ENCODE data around the gene SRGAP3. TPM values are rescaled to one million over a fixed set of nuclear protein-coding genes. Genes with fewer than 3 reads are reported as not detected.

Gene SRGAP3
- total RNA-seq, 8 experiments from 2014 or later = 24.3 to 77.7 (median 51.0) TPM

- WGBS, 10 experiments = 0 to 95% (median 2%) methylated on average over 1 to 12 of the region's 17 CpGs; no CpG with 5 or more reads in 1 of the 10 experiments
- in situ Hi-C loops (cut with MboI; ENCODE audit: low pct_unique_long_range_greater_than_20kb in 2 of 9, low sequenced_read_pairs in 9 of 9, unreplicated experiment in 9 of 9) = no loop called here
- peak in 5 of 8 experiments; percentile 78 to 89 (median 85) for ATAC-seq (replicated peaks in 6 of 8)
- peaks cover 69 to 71% of the 10 kb centered on the region in 2 donors for H3K4me1 ChIP-seq (replicated peaks in 1 of 2)
- peak overlapping the region; percentile 87 to 88 for H3K27ac ChIP-seq
- peak overlapping the region; percentile 4 to 17 (median 6) for H3K4me3 ChIP-seq
Measured at GRCh38 chr3:9204253-9204992, 45.0 kb downstream of the SRGAP3 start.

- Histone ChIP-seq H3K4me1 (replicated peaks in 1 of 2) (peaks cover 72 to 76% of the 10 kb centered on the region in 2 donors), H3K4me3 (no peak overlapping the region), H3K27ac (peak overlapping the region in 1 of 2 donors; percentile 87)
- ATAC-seq (replicated peaks in 6 of 8) = no peak
- WGBS, 10 experiments = 20 to 100% (median 82%) methylated on average over 1 to 2 of the region's 2 CpGs; no CpG with 5 or more reads in 2 of the 10 experiments
- in situ Hi-C loops (cut with MboI; ENCODE audit: low pct_unique_long_range_greater_than_20kb in 2 of 9, low sequenced_read_pairs in 9 of 9, unreplicated experiment in 9 of 9) = no loop called here
Measured at GRCh38 chr3:9203317-9203716, 46.1 kb downstream of the SRGAP3 start.

- WGBS, 10 experiments = 100% methylated on average over 1 of the region's 4 CpGs; no CpG with 5 or more reads in 9 of the 10 experiments
- Histone ChIP-seq H3K4me3 (no peak overlapping the region), H3K4me1 (replicated peaks in 1 of 2) (peaks cover 76 to 77% of the 10 kb centered on the region in 2 donors), H3K27ac (peak overlapping the region; percentile 54 to 73)
- peak in 1 of 8 experiments; percentile 22 for ATAC-seq (replicated peaks in 6 of 8)
- in situ Hi-C loops (cut with MboI; ENCODE audit: low pct_unique_long_range_greater_than_20kb in 2 of 9, low sequenced_read_pairs in 9 of 9, unreplicated experiment in 9 of 9) = no loop called here
Measured at GRCh38 chr3:9202546-9202945, 46.9 kb downstream of the SRGAP3 start.

- H3K27ac ChIP-seq = peak overlapping the region; percentile 54 to 73
- WGBS, 10 experiments = 0 to 100% (median 34%) methylated on average over 2 to 4 of the region's 6 CpGs; no CpG with 5 or more reads in 3 of the 10 experiments
- peak in 3 of 8 experiments; percentile 2 to 3 (median 3) for ATAC-seq (replicated peaks in 6 of 8)
- no peak overlapping the region for H3K4me3 ChIP-seq
- in situ Hi-C loops (cut with MboI; ENCODE audit: low pct_unique_long_range_greater_than_20kb in 2 of 9, low sequenced_read_pairs in 9 of 9, unreplicated experiment in 9 of 9) = no loop called here
- H3K4me1 ChIP-seq (replicated peaks in 1 of 2) = peaks cover 80% of the 10 kb centered on the region in 2 donors
Measured at GRCh38 chr3:9201955-9202354, 47.5 kb downstream of the SRGAP3 start.

- peak in 7 of 8 experiments; percentile 15 to 92 (median 52) for ATAC-seq (replicated peaks in 6 of 8)
- in situ Hi-C loops (cut with MboI; ENCODE audit: low pct_unique_long_range_greater_than_20kb in 2 of 9, low sequenced_read_pairs in 9 of 9, unreplicated experiment in 9 of 9) = no loop called here
- no peak overlapping the region for H3K4me3 ChIP-seq
- WGBS, 10 experiments = 0 to 92% (median 21%) methylated on average over 1 to 2 of the region's 5 CpGs; no CpG with 5 or more reads in 4 of the 10 experiments
- peak overlapping the region in 1 of 2 donors; percentile 63 for H3K27ac ChIP-seq
- peaks cover 84 to 86% of the 10 kb centered on the region in 2 donors for H3K4me1 ChIP-seq (replicated peaks in 1 of 2)
Measured at GRCh38 chr3:9201266-9201665, 48.2 kb downstream of the SRGAP3 start.

- WGBS, 10 experiments = 17 to 66% (median 35%) methylated on average over 2 to 3 of the region's 3 CpGs
- H3K4me3 ChIP-seq = no peak overlapping the region
- H3K27ac ChIP-seq = no peak overlapping the region
- peaks cover 82 to 84% of the 10 kb centered on the region in 2 donors for H3K4me1 ChIP-seq (replicated peaks in 1 of 2)
- in situ Hi-C loops (cut with MboI; ENCODE audit: low pct_unique_long_range_greater_than_20kb in 2 of 9, low sequenced_read_pairs in 9 of 9, unreplicated experiment in 9 of 9) = no loop called here
- no peak for ATAC-seq (replicated peaks in 6 of 8)
Measured at GRCh38 chr3:9199775-9200174, 49.7 kb downstream of the SRGAP3 start.

GRCh38 chr3:9198899-9199335 is 50.5 kb downstream of the SRGAP3 start:
- H3K4me3 ChIP-seq = no peak overlapping the region
- H3K27ac ChIP-seq = peak overlapping the region; percentile 28 to 35
- in situ Hi-C loops (cut with MboI; ENCODE audit: low pct_unique_long_range_greater_than_20kb in 2 of 9, low sequenced_read_pairs in 9 of 9, unreplicated experiment in 9 of 9) = no loop called here
- ATAC-seq (replicated peaks in 6 of 8) = peak in 7 of 8 experiments; percentile 11 to 80 (median 22)
- 0 to 66% (median 38%) methylated on average over 1 to 8 of the region's 10 CpGs; no CpG with 5 or more reads in 1 of the 10 experiments for WGBS, 10 experiments
- H3K4me1 ChIP-seq (replicated peaks in 1 of 2) = peaks cover 75% of the 10 kb centered on the region in 2 donors

GRCh38 chr3:9198261-9198660 is 51.2 kb downstream of the SRGAP3 start:
- in situ Hi-C loops (cut with MboI; ENCODE audit: low pct_unique_long_range_greater_than_20kb in 2 of 9, low sequenced_read_pairs in 9 of 9, unreplicated experiment in 9 of 9) = no loop called here
- no peak for ATAC-seq (replicated peaks in 6 of 8)
- 38 to 90% (median 75%) methylated on average over 1 to 3 of the region's 3 CpGs; no CpG with 5 or more reads in 2 of the 10 experiments for WGBS, 10 experiments
- no peak overlapping the region for H3K4me3 ChIP-seq
- H3K4me1 ChIP-seq (replicated peaks in 1 of 2) = peaks cover 73 to 75% of the 10 kb centered on the region in 2 donors
- peak overlapping the region in 1 of 2 donors; percentile 16 for H3K27ac ChIP-seq

- Histone ChIP-seq H3K4me1 (replicated peaks in 1 of 2) (peaks cover 66 to 68% of the 10 kb centered on the region in 2 donors), H3K27ac (peak overlapping the region in 1 of 2 donors; percentile 3), H3K4me3 (no peak overlapping the region)
- ATAC-seq (replicated peaks in 6 of 8) = peak in 5 of 8 experiments; percentile 40 to 90 (median 85)
- in situ Hi-C loops (cut with MboI; ENCODE audit: low pct_unique_long_range_greater_than_20kb in 2 of 9, low sequenced_read_pairs in 9 of 9, unreplicated experiment in 9 of 9) = no loop called here
- WGBS, 10 experiments = 0 to 92% (median 15%) methylated on average over 1 to 6 of the region's 7 CpGs; no CpG with 5 or more reads in 1 of the 10 experiments
Measured at GRCh38 chr3:9196020-9196419, 53.4 kb downstream of the SRGAP3 start.

- H3K27ac ChIP-seq = peak overlapping the region in 1 of 2 donors; percentile 3
- no peak overlapping the region for H3K4me3 ChIP-seq
- ATAC-seq (replicated peaks in 6 of 8) = no peak
- WGBS, 10 experiments = 38 to 89% (median 86%) methylated on average over 1 to 3 of the region's 3 CpGs; no CpG with 5 or more reads in 6 of the 10 experiments
- in situ Hi-C loops (cut with MboI; ENCODE audit: low pct_unique_long_range_greater_than_20kb in 2 of 9, low sequenced_read_pairs in 9 of 9, unreplicated experiment in 9 of 9) = no loop called here
- H3K4me1 ChIP-seq (replicated peaks in 1 of 2) = peaks cover 64 to 66% of the 10 kb centered on the region in 2 donors
Measured at GRCh38 chr3:9195390-9195789, 54.1 kb downstream of the SRGAP3 start.

- ATAC-seq (replicated peaks in 6 of 8) = peak in 2 of 8 experiments; percentile 31 to 77
- Histone ChIP-seq H3K4me3 (no peak overlapping the region), H3K27ac (no peak overlapping the region), H3K4me1 (replicated peaks in 1 of 2) (peaks cover 59 to 62% of the 10 kb centered on the region in 2 donors)
- in situ Hi-C loops (cut with MboI; ENCODE audit: low pct_unique_long_range_greater_than_20kb in 2 of 9, low sequenced_read_pairs in 9 of 9, unreplicated experiment in 9 of 9) = no loop called here
- WGBS, 10 experiments = 0 to 100% (median 49%) methylated on average over 1 to 3 of the region's 4 CpGs; no CpG with 5 or more reads in 3 of the 10 experiments
Measured at GRCh38 chr3:9194509-9195184, 54.8 kb downstream of the SRGAP3 start.

- peak overlapping the region in 1 of 2 donors; percentile 8 for H3K27ac ChIP-seq
- WGBS, 10 experiments = 31 to 73% (median 60%) methylated on average over 1 to 8 of the region's 10 CpGs; no CpG with 5 or more reads in 3 of the 10 experiments
Measured at GRCh38 chr3:9193633-9194195, 55.7 kb downstream of the SRGAP3 start.

More at GRCh38 chr3:9193633-9194195, 55.7 kb downstream of the SRGAP3 start:
- H3K4me3 ChIP-seq = no peak overlapping the region
- in situ Hi-C loops (cut with MboI; ENCODE audit: low pct_unique_long_range_greater_than_20kb in 2 of 9, low sequenced_read_pairs in 9 of 9, unreplicated experiment in 9 of 9) = no loop called here
- peaks cover 58 to 65% of the 10 kb centered on the region in 2 donors for H3K4me1 ChIP-seq (replicated peaks in 1 of 2)
- ATAC-seq (replicated peaks in 6 of 8) = no peak
